ENCODE measurements around the gene ODAM.
A peak's percentile ranks its signal among the peaks of the same experiment; 100 is the strongest.
"Not testable (repeated sequence)": the region's sequence is repeated elsewhere in the genome, so short reads cannot be mapped to it uniquely, and the experiment has no call there.

Gene ODAM, protein sequence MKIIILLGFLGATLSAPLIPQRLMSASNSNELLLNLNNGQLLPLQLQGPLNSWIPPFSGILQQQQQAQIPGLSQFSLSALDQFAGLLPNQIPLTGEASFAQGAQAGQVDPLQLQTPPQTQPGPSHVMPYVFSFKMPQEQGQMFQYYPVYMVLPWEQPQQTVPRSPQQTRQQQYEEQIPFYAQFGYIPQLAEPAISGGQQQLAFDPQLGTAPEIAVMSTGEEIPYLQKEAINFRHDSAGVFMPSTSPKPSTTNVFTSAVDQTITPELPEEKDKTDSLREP

DNA sequence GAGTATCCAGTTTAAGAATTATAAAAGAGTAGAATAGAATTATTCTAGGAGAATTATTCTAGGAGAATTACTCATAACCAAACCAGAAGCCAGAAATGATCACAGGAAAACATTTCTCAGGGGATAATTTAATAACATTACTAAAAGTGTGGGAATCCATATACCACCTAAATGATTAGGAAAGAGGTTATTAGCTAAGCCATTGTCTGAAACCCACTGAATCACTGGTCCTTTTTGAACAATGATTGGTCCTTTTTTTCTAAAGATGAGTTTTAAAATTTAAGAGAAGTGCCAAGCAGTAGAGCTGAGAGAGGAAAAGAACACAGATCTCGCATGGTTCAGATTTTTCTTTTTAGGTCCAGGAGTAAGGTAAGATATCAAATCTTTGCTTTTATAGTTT is at the start of gene ODAM:
Gene ODAM, plus strand, starts transcription at position 301 of the 400 bp plus-strand sequence. CDS start 819 bp downstream, outside the sequence.
- DNase-seq (ENCODE audit: low spot score) (no peak), FAIRE-seq (no peak)

DNA sequence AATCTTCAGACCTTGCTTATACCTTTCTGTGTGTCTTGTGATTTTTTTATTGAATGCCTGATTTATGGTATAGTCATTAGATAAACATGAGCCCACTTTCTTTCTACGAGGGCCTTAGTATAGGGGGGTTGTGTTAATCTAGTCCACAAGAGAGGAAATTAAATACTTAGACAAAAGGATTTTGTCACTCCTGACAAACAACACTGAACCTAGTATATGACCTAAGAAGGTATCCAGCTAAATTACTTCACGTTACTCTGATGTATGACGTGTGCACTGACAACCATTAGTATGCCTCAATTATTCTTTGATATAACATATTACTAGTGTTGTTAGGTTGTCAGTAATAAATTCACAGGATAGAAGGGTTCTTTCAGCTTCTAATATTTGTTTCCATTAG is 44.3 kb upstream of the ODAM start:
- DNase-seq (ENCODE audit: low spot score) (no peak), FAIRE-seq (no peak)

DNA sequence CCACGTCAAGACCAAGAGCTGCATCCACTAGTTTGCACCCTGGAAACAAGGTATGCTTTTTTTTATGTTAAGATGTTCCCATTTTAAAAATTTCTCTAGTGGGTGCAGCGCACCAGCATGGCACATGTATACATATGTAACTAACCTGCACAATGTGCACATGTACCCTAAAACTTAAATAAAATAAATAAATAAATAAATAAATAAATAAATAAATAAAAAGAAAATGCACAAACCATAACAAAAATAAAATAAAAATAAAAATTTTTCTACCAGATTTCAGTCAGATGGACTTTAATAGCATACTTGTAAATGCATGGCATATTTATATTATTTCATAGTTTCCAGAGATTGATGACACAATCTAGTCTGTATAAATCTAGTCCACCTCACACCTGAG is 43.4 kb upstream of the ODAM start:
- FAIRE-seq, result no peak
- no peak for DNase-seq (ENCODE audit: low spot score)

DNA sequence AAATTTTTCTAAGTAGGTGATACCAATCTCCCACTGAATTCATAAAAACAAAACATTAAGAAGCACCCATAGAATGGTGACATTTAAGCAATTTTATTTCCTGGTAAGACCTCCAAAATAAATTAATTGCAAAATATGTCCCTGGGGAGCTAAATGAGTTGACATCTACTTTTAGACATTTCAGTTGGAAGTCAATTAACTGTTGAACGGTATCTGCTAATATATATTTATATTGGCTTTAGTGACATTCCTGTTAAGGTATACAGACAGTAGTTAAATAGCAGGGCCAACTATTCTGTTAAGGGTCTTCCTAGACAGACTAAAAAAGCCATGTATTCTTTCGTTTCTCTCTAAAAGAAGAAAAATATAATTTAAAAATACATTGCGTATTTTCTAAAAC is 41.6 kb upstream of the ODAM start, which contains the start of gene PRR27:
Gene PRR27, plus strand, starts transcription at position 301 of the 400 bp plus-strand sequence. CDS start 139 bp downstream, outside the sequence.
- DNase-seq (ENCODE audit: low spot score), result no peak
- no peak for FAIRE-seq

DNA sequence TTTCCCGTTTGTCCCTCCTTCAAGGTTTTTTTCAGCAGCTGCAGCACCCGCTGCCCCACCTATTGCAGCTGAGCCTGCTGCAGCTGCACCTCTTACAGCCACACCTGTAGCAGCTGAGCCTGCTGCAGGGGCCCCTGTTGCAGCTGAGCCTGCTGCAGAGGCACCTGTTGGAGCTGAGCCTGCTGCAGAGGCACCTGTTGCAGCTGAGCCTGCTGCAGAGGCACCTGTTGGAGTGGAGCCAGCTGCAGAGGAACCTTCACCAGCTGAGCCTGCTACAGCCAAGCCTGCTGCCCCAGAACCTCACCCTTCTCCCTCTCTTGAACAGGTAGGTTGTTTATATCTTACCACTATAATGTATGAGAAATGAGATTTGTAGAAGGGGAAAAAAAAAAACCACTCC is 36.9 kb upstream of the ODAM start:
- FAIRE-seq (no peak), DNase-seq (ENCODE audit: low spot score) (no peak)

DNA sequence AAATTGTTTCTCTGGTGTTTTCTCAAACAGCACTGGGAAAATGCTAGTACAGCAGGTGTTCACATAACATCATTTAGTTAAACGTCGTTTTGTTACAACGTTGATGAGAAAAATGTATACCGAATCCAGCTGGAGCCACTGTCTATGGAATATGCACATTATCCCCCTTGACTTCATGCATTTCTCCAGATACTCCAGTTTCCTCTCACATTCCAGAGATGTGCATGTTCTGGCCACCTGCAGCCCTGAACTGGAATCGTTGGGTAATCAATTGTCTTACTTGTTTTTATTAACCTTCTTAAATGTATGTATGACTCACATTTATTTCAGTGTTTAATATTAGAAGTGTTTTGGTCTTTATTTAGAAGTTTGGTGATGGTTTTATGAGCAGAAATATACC is 18.4 kb upstream of the ODAM start:
- DNase-seq (ENCODE audit: low spot score) (no peak), FAIRE-seq (no peak)

DNA sequence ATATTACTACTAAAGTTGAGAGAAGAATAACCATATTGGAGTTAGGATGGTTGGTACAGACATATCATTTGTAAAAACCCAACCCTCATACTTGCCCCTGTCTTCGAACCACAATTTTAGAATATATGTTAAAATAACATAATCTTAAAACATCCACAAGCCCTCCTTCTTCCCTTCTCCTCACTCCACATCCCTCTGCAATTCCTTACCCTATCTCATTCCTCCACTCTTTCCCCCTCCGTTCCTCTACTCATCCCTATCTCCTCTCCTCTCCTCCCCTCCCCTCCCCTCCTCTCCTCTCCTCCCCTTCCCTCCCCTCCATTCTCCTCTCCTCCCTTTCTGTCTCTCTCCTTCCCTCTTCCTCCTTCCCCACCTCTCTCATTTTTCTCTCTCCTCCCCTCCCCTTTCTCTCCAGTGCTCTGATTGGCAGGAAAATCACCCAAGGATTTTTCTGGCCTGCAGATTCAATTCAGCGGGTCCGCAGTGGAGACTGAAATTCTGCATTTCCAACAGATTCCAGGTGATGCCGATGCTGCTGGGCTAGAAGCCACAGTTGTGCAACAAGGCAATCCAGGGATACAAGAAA is 17.4 kb upstream of the ODAM start:
- DNase-seq (ENCODE audit: low spot score) (no peak), FAIRE-seq (no peak)

DNA sequence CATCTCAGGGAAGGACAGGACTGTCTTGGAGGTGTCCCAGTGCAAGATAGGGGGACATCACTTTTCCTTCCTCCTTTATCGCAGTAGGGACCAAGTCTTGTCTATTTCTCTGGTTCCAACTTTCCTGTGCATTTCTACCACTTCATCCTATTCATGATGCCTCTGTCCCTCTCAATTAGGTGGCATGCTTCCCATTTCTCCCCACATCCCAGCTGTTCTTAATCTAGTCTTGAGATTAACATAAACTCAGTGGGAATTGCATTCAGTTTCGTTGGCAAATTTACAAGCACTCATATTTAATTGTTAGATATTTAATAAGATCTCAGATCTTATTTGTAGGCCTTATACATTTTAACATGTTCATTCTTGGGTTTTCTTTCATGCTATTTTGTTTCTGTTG is 15.7 kb upstream of the ODAM start:
- DNase-seq (ENCODE audit: low spot score) (no peak), FAIRE-seq (no peak)

DNA sequence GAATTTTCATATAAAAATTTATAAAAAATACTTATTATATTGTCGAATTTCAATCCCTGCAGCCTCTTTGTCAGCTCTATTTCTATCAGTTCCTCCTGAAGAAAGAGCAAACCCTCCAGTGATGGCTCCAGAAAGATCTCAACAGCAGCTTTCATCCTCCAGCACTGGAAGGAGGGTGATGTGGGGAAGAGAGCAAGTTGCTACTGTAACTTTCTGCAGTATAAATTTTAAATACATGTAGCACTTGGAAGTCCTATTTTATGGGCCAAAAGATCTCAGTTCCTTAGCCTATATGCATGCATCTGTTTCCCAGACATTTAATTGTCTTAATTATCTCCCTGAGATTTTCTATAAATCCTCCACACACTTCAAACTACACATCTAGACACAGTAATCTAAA is 13.7 kb upstream of the ODAM start:
- DNase-seq (ENCODE audit: low spot score), result no peak
- FAIRE-seq, result no peak

DNA sequence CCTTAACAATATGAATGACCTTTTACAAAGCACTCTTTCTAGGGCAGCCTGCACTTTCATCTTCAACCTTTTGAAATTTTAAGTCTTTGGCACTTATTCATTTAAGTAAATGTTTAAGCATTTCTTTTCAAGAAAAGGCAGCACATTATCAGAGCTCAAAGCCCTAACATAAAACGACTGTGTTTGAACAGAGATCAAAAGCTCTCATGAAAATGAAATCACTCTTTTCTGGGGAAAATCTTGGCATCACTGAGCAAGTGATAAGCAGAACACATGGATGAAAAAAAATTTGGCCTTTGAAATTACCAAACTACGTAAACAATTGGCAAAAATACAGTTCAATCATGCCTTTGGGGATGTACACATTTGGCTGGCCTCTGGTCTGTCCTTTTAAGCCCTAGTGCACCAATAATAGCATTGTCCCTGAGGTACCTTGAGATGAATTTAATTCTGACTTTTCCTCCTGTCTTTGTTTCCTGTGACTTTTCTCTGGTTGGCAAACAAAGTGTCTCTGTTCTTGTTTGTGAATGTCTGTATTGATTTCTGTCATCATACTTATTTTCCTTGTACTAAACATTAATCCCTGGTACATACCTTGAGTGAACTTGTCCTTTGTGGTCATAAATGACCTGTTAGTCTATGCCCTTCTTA is 12.9 kb upstream of the ODAM start:
- no peak for FAIRE-seq
- DNase-seq (ENCODE audit: low spot score), result no peak

DNA sequence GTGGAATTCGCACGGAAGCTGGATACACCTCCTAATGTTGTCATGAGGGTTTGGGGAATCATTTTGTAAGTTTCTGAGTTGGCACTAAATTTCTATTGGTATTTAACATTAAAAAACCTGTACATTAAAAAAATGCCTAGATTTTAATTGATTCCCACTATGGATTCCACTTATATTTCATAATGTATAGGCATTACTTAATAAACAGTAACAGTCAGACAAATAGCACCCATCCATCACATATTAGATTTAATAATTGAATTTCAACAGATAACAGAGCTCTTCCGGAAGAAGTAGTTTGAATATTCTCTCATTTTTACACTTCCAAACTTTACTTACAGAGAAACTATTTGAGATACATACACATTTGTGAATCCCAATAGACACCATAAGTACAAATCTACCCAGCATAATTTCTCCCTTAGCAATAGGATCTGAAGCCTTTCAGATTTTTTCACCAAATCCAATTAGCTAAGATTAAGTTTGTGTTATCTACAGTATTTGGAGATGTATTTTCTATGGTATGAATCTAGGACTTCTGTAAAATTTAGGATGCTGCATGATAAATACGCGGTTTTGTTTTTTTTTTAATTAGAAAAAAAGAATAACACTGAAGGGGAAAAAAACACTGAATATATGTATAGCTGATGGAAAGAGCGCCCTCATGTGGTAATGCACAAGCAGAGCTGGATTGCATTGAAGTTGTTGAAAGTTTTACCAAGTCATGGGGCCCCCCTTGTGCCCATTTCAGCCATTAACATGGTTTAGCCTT is 12.2 kb upstream of the ODAM start:
- FAIRE-seq, result no peak
- peak; percentile 14 for DNase-seq (ENCODE audit: low spot score)

DNA sequence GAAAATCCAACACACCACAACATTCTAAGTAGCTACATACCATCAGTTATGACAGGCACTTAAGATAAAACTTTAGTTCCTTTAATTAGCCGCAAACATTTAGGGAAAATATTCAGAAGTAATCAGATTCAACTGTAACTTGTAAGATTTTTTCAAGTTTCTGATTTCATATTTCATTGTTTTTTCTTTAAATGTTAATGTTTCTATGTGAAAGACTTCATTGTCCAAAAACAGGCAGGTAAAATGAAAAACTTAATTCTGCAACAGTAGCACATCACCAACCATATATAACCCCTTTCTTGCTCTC is 11.6 kb upstream of the ODAM start:
- no peak for FAIRE-seq
- no peak for DNase-seq (ENCODE audit: low spot score)

DNA sequence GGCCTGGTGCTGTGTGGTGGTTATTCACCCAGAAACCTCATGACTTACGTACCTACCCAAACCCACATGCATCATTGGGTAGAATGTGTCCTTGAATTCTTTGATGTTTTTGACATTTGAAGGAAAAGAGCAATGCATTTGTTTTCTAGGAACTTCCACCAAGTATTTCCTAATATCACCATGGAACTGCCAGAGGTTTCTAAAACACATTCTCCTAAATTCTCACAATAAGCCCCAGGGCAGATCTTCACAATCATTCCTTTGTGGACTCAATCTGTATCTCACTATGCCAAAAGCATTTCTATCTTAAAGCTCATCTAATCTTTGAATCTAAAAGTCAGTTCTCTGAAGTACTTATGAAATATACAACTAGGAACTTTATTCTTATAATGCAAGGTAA is 8.3 kb upstream of the ODAM start:
- FAIRE-seq, result no peak
- no peak for DNase-seq (ENCODE audit: low spot score)

DNA sequence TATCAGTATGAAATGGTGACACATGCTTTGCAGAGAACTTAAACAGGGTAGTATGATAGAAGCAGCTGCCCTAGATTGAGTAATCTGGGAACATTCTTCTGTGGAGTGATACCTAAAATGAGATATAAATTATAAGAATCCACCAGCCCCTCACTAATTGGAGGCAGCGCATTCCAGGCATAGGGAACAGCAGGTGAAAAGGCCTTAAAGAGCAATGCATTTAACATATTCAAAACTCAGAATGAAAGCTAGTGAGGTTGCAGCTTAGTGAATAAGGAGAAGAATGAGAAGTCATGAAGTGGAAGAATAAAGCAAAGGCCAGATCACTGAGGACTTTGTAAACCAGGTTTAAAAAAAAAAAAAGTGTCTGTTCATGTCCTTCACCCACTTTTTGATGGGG is 4.9 kb upstream of the ODAM start:
- FAIRE-seq (no peak), DNase-seq (ENCODE audit: low spot score) (no peak)

DNA sequence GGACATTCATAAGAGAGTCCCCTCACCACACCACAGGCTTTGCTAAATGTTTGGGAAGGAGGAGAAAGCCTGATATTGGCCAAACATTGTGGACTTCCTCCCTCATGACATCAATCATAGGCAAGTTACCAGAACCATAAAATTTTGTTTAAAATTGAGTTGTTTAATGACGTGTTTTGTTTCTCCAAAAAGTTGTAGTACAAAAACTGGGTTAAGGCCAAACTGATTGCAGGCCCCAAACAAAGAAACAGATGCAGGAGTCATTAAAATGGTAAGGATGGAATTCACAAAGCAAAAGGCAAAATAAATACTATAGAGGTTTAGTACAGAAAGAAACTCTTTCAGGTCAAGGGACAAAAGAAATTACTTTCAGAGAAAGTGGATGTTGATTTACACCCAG is 3.9 kb upstream of the ODAM start:
- FAIRE-seq, result no peak
- DNase-seq (ENCODE audit: low spot score), result no peak

DNA sequence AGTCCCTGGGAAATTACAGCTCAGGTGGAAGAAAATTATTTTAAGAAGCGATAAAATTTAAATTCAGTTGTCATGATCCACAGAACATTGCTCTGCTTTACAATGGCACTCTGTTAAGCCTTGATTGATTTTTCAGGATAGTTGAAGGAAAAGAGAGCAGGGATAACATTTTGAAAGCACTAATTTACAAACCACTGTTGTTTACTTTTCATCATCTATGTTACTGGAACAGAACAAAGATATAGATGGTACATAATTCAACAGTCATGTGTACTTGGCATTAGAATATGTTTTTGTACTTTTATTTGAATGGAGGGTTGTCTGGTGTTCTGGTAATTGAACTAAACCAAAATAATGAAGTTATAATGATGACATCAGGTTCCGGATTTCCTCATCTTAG is 2.6 kb upstream of the ODAM start:
- FAIRE-seq (no peak), DNase-seq (ENCODE audit: low spot score) (no peak)

DNA sequence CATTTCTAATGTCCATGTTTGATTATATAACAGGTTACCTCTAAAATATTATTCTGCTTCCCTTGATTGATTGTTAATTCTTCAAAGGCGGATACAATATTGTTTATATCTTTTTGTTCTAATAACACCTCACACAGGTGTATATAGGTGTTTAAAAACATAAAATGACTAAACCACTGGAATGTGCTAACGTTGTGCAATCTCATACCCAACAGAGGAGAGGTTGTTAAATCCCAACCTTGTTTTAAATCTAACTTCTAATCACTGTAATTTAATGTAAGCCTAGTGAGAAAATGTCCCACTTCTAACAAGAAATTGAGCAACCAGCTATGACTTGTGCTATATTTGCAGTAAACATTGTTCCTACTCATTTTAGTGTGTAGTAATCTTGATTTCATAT is 1.3 kb downstream of the ODAM start:
- no peak for DNase-seq (ENCODE audit: low spot score)
- no peak for FAIRE-seq

DNA sequence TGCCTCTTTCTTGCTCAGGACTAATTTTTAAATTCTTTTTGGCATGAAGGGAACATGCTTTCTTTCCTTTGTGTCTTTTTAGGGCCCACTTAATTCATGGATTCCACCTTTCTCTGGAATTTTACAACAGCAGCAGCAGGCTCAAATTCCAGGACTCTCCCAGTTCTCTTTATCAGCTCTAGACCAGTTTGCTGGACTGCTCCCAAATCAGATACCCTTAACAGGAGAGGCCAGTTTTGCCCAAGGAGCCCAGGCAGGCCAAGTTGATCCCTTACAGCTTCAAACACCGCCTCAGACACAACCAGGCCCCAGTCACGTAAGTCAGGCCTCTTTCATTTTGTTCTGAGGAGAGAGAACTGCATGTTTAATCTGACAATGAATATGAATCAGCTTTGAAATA is 2.3 kb downstream of the ODAM start:
- FAIRE-seq (no peak), DNase-seq (ENCODE audit: low spot score) (no peak)

DNA sequence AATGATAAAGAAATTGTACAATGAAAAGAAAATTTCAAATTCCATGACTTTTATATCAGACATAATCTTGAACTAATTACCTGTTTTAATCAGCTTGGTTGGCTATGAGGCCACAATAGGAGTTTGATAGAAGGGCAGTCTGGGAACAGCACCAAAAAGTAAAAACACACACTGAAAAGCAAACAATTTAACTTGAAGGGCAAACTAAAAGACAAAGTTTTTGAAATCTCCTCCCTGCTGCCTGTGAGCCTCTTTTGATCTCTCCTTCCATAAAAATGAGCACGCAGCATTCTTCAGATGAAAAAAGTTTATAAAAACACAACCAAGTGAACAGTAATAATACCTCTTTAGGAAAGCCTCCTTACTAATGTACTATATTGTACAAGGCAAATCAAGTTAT is 8.1 kb downstream of the ODAM start:
- DNase-seq (ENCODE audit: low spot score) (no peak), FAIRE-seq (no peak)

DNA sequence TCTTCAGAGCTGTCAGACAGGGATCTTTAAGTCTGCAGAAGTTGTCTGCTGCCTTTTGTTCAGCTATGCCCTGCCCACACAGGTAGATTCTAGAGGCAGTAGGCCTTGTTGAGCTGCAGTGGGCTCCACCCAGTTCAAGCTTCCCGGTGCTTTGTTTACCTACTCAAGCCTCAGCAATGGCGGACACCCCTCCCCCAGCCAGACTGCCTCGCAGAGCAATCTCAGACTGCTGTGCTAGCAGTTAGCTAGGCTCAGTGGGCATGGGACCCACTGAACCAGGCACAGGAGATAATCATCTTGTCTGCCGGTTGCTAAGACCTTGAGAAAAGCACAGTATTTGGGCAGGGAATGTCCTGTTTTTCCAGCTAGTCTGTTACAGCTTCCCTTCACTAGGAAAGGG is 17.2 kb downstream of the ODAM start:
- not testable (repeated sequence) for DNase-seq (ENCODE audit: low spot score); FAIRE-seq

DNA sequence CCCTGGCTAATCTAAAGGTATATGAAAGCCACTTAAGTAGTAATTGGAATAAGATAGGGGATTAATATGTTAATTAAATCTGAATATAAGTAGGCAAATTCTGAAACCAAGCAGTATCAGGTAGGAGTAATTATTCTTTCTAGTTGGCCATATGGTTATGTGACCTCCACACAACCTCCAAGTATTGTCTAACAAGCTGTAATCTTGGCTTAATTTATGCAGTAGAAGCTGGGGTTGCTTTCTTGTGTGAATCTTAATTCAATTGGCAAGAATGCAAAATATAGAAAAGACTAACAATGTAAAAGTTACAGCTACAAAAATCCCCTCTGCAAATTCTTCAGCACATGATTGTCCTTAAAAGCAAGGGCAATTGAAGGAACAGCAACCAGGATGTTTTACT is 20.6 kb downstream of the ODAM start:
- not testable (repeated sequence) for FAIRE-seq; DNase-seq (ENCODE audit: low spot score)

DNA sequence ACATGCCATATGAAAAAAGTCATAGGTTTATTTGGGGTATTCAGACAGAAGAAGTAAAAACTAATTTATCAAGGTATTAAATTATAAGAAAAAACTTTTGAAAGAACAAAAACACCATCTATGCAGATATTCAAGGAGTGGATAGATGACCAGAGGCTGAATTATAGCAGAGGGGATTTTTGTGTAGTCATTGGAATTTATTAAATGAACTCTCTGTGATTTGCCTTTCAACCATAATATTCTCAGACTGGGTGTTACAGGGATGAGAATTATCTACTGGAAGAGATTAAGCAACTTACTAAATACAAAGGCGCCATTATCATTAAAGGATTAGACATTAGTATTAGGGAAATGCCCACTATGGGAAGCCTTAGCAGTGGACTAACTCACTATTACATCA is 21.0 kb downstream of the ODAM start:
- not testable (repeated sequence) for FAIRE-seq; DNase-seq (ENCODE audit: low spot score)

All from RCC 7860 (cell line).